GM21619 (cell line): ENCODE data around the gene PCDHGA3.
"Not testable (repeated sequence)": the region's sequence is repeated elsewhere in the genome, so short reads cannot be mapped to it uniquely, and the experiment has no call there.

ENCODE experiments used
- ATAC-seq: cut with Tn5 transposase; IDR thresholded peaks from one replicate; pipeline ENCODE4 v1.9.1; 2021; ENCODE audit not compliant: unreplicated experiment

Gene PCDHGA3

DNA sequence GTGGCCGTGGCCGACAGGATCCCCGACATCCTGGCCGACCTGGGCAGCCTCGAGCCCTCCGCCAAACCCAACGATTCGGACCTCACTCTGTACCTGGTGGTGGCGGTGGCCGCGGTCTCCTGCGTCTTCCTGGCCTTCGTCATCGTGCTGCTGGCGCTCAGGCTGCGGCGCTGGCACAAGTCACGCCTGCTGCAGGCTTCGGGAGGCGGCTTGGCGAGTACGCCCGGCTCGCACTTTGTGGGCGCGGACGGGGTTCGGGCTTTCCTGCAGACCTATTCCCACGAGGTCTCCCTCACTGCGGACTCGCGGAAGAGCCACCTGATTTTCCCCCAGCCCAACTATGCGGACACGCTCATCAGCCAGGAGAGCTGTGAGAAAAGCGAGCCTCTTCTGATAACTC lies 2.4 kb downstream of the PCDHGA3 start:
- not testable (repeated sequence) for ATAC-seq

DNA sequence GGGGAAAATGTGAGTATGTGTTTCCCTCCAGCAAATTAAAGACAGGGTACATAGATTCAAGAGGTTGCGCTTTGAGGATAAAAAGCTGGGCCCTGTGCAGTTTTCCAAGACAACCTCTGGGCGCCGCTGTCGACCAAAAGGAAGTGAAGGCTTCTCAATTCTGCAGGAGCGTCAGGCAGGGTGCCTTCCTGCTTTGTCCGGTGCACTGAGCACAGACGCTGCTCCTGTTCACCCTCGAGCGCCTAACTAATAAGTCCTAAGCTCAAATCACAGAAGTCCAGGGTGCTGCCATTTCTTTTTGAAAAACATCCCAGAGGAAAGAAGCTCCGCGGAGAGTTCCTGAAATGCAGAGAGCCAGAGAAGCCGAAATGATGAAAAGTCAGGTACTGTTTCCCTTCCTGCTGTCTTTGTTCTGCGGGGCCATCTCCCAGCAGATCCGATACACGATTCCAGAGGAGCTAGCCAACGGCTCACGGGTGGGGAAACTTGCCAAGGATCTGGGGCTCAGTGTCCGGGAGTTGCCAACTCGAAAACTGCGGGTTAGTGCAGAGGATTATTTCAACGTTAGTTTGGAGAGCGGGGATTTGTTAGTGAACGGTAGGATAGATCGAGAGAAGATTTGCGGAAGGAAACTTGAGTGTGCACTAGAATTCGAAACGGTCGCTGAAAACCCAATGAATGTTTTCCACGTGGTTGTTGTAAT lies 6.4 kb downstream of the PCDHGA3 start, which contains the start of gene PCDHGB1:
Gene PCDHGB1 (plus strand): TSS at position 183 of the 703 bp plus-strand sequence. CDS start 162 bp downstream, at position 345.
- no peak for ATAC-seq

DNA sequence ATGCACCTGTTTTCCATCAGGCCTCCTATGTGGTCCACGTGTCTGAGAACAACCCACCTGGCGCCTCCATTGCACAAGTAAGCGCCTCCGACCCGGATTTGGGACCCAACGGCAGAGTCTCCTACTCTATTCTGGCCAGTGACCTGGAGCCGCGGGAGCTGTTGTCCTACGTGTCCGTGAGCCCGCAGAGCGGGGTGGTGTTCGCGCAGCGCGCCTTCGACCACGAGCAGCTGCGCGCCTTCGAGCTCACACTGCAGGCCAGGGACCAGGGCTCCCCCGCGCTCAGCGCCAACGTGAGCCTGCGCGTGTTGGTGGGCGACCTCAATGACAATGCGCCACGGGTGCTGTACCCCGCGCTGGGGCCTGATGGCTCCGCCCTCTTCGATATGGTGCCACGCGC lies 8.0 kb downstream of the PCDHGA3 start:
- ATAC-seq: no peak

DNA sequence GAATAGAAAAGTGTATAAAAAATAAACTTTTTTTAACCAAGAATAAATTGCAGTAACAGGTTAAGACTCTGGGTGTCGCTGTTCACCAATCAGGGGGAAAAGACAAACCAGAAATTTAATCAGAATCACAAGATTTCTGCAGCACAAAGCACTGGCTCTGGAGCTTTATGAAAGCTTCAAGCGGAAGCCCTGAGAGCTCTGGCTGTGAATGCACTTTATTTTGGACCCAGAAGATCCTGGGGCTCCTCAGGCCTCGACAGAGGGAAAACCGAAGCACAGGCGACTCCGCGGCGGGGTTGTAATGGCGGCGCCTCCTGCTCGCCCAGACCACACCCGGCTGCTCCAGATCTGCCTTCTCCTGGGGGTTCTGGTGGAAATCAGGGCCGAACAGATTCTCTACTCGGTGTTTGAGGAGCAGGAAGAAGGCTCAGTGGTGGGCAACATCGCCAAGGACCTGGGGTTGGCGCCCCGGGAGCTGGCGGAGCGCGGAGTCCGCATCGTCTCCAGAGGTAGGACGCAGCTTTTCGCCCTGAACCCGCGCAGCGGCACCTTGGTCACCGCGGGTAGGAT lies 11.4 kb downstream of the PCDHGA3 start, which contains the start of gene PCDHGA4:
Gene PCDHGA4 (plus strand): TSS at position 122 of the 570 bp plus-strand sequence. CDS start 87 bp downstream, at position 209.
- ATAC-seq: no peak

DNA sequence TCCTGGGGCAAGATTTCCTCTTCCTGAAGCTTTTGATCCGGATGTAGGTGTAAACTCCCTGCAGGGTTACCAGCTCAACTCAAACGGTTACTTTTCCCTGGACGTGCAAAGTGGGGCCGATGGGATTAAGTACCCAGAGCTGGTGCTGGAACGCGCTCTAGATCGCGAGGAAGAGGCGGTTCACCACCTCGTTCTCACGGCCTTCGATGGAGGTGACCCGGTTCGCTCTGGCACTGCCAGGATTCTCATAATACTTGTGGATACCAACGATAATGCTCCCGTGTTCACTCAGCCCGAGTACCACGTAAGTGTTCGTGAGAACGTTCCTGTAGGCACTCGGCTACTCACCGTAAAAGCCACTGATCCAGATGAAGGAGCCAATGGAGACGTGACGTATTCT lies 12.0 kb downstream of the PCDHGA3 start:
- no peak for ATAC-seq

DNA sequence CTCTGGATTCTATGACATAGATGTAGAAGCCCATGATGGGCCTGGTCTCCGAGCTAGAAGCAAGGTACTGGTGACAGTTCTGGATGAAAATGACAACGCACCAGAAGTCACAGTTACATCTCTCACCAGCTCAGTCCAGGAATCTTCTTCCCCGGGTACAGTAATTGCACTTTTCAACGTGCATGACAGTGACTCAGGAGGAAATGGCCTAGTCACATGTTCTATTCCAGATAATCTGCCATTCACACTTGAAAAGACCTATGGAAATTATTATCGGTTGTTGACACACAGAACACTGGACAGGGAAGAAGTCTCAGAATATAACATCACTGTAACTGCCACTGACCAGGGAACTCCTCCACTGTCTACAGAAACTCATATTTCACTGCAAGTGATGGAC lies 12.5 kb downstream of the PCDHGA3 start:
- ATAC-seq: no peak

DNA sequence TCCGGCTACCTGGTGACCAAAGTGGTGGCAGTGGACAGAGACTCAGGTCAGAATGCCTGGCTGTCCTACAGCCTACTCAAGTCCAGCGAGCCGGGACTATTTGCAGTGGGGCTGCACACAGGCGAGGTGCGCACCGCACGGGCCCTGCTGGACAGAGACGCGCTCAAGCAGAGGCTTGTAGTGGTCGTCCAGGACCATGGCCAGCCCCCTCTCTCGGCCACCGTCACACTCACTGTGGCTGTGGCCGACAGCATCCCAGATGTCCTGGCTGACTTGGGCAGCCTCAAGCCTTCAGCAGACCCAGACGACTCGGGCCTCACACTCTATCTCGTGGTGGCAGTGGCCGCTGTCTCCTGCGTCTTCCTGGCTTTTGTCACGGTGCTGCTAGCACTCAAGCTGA lies 13.3 kb downstream of the PCDHGA3 start:
- no peak for ATAC-seq

DNA sequence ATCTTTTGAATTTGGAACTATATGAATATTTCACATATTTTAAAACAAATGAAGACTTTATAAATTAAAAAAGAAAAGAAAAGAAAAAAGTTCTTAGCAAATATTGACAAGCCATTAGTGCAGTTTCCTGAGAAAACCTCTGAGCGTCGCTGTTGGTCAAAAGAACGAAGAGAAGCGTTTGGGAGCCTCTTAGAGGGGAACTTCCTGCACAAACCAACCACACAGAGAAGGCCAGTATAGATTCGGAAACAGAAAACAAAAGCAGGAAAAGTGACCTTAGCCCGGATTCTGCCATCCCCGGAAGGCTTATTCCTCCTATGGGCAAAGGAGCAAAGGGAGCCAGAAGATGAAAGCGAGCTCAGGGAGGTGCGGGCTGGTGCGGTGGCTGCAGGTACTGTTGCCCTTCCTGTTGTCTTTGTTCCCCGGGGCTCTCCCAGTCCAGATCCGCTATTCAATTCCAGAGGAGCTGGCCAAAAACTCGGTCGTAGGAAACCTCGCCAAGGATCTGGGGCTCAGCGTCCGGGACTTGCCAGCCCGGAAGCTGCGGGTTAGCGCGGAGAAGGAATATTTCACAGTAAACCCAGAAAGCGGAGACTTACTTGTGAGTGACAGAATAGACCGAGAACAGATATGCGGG lies 16.3 kb downstream of the PCDHGA3 start, which contains the start of gene PCDHGB2:
Gene PCDHGB2 (plus strand): TSS at position 205 of the 637 bp plus-strand sequence. CDS start 142 bp downstream, at position 347.
- ATAC-seq: peak; percentile 84

DNA sequence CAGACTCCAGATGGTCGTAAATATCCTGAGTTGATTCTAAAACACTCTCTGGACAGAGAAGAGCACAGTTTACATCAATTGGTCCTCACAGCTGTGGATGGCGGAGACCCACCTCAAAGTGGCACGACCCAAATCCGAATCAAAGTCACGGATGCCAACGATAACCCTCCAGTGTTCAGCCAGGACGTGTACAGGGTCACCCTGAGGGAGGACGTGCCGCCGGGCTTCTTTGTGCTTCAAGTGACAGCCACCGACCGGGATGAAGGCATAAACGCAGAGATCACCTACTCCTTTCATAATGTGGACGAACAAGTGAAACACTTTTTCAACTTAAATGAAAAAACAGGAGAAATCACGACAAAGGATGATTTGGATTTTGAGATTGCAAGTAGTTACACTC lies 17.1 kb downstream of the PCDHGA3 start:
- ATAC-seq: no peak

DNA sequence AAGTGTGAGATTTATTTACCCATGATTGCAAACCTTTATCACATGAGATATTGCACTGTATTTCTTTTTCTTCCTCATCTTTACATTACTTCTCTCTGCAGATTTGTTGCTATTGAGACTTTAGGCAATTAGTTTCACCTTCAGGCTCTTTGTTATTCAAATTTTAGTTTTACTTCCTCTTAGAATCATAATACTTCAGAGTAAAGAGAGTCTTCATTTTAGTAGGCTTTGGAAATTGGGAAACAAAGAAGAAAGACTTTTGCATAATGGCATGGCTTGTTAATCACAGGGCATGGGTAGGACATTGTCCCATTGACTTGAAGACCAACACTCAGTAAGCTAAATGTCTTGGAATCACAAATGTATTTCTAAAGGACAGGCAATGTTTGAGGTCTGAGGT lies 19.1 kb downstream of the PCDHGA3 start:
- no peak for ATAC-seq

DNA sequence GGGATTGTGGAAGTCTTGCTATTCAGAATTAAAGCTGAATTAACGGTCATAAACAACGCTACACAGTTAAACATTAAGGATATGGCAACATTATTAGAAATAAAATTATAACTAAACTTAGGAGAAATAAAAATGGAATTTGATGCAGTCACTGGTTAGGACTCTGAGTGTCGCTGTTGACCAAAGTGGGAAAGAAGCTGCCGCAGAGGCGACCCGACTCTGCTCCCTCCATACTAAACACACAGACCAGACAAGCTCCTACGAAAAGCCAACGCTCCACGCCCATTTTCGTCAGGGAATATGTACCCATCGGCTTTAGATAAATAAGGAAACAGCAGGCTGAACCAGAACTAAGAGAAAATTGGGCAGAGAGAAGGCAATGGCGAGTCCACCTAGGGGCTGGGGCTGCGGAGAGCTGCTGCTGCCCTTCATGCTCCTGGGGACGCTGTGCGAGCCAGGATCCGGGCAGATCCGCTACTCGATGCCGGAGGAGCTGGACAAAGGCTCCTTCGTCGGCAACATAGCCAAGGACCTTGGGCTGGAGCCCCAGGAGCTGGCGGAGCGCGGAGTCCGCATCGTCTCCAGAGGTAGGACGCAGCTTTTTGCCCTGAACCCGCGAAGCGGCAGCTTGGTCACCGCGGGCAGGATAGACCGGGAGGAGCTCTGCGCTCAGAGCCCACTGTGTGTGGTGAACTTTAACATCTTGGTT lies 20.5 kb downstream of the PCDHGA3 start, which contains the start of gene PCDHGA5:
Gene PCDHGA5 (plus strand): TSS at position 211 of the 709 bp plus-strand sequence. CDS start 169 bp downstream, at position 380.
- no peak for ATAC-seq

DNA sequence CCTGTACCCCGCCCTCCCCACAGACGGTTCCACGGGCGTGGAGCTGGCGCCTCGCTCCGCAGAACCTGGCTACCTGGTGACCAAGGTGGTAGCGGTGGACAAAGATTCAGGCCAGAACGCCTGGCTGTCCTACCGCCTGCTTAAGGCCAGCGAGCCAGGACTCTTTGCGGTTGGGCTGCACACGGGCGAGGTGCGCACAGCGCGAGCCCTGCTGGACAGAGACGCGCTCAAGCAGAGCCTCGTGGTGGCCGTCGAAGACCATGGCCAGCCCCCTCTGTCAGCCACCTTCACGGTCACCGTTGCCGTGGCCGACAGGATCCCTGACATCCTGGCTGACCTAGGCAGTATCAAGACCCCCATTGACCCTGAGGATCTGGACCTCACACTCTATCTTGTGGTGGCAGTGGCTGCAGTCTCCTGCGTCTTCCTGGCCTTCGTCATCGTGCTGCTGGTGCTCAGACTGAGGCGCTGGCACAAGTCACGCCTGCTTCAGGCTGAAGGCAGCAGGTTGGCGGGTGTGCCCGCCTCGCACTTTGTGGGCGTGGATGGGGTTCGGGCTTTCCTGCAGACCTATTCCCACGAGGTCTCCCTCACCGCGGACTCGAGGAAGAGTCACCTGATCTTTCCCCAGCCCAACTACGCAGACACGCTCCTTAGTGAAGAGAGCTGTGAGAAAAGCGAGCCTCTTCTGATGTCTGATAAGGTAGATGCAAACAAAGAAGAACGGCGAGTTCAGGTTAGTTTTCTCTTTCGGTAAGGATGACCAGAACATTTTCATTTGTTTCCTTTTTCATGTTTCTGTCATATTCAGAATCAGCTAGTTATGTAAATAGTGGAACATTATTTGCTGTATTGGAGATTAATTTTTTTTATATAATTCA lies 22.6 kb downstream of the PCDHGA3 start:
- ATAC-seq: no peak

DNA sequence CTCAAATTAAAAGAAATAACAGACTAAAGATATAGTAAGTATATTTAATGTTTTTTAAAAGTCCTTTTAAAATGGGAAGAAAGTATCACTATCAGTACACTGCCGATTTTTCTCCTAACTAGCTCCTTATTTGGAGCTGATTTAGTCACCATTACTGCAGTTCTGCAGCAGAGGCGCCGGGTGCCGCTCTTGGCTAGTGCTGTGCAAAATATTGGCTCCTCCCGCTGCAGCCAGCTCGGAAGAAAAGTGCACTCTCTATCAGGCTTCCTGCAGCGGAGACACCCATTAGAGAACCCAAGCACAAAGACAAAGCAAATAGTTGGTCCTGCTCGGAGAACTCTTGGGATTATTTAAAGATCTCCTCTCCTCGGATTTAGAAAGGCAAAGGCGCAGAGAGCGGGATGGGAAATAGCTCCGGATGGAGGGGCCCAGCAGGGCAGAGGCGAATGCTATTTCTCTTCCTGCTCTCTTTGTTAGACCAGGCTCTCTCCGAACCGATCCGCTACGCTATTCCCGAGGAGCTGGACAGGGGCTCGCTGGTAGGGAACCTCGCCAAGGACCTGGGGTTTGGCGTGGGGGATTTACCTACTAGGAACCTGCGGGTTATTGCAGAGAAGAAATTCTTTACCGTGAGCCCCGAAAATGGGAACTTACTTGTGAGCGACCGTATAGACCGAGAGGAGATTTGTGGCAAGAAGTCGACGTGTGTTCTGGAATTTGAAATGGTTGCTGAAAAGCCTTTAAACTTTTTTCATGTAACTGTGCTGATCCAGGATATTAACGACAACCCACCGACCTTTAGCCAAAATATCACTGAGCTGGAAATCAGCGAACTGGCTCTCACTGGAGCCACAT lies 26.6 kb downstream of the PCDHGA3 start, which contains the start of gene PCDHGB3:
Gene PCDHGB3 (plus strand): TSS at position 249 of the 855 bp plus-strand sequence. CDS start 153 bp downstream, at position 402.
- ATAC-seq: peak; percentile 97

DNA sequence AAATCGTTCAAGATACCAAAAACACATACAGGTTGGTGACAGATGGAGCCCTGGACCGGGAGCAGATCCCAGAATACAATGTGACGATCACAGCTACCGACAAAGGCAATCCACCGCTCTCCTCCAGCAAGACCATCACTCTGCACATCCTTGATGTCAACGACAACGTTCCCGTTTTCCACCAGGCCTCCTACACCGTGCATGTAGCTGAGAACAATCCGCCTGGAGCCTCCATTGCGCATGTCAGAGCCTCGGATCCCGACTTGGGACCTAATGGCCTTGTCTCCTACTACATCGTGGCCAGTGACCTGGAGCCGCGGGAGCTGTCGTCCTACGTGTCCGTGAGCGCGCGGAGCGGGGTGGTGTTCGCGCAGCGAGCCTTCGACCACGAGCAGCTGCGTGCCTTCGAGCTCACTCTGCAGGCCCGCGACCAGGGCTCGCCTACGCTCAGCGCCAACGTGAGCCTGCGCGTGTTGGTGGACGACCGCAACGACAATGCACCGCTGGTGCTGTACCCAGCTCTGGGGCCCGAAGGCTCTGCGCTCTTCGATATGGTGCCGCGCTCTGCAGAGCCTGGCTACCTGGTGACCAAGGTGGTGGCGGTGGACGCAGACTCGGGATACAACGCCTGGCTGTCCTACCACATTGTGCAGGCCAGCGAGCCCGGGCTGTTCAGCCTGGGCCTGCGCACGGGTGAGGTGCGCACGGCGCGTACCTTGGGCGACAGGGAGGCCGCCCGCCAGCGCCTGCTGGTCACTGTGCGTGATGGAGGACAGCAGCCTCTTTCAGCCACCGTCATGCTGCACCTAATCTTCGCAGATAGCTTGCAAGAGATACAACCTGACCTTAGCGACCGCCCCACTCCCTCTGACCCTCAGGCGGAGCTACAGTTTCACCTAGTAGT lies 28.2 kb downstream of the PCDHGA3 start:
- no peak for ATAC-seq

DNA sequence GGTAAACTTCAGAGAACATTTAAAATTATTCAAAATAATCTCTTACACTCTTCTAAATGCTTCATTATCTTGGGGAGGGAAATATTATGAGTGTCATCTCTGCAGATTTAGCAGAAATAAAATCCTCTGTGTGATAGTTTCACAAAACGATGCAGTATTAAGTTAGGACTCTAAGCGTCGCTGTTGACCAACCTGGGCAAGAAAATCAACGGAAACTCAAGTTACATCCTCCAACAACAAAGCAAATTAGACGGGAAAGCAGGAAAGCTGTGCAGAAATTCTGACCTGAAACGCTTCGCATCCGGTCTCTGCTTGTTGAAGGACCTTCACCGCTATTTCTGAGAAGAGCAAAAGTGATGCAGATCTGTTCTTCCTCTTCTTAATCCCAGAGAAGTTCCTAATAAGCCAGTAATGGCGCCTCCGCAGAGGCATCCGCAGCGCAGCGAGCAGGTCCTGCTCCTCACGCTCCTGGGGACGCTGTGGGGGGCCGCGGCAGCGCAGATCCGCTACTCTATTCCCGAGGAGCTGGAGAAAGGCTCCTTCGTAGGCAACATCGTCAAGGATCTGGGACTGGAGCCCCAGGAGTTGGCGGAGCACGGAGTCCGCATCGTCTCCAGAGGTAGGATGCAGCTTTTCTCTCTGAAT lies 30.2 kb downstream of the PCDHGA3 start, which contains the start of gene PCDHGA6:
Gene PCDHGA6 (plus strand): TSS at position 219 of the 645 bp plus-strand sequence. CDS start 193 bp downstream, at position 412.
- ATAC-seq: no peak

DNA sequence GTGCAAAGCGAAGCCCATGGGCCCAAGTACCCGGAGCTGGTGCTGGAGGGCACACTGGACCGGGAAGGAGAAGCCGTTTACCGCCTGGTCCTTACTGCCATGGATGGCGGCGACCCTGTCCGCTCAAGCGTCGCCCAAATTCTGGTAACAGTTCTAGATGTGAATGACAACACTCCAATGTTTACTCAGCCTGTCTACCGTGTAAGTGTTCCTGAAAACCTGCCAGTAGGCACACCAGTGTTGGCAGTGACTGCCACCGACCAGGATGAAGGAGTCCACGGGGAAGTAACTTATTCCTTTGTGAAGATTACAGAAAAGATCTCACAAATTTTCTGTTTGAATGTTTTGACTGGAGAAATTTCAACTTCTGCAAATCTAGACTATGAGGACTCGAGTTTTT lies 31.0 kb downstream of the PCDHGA3 start:
- no peak for ATAC-seq

DNA sequence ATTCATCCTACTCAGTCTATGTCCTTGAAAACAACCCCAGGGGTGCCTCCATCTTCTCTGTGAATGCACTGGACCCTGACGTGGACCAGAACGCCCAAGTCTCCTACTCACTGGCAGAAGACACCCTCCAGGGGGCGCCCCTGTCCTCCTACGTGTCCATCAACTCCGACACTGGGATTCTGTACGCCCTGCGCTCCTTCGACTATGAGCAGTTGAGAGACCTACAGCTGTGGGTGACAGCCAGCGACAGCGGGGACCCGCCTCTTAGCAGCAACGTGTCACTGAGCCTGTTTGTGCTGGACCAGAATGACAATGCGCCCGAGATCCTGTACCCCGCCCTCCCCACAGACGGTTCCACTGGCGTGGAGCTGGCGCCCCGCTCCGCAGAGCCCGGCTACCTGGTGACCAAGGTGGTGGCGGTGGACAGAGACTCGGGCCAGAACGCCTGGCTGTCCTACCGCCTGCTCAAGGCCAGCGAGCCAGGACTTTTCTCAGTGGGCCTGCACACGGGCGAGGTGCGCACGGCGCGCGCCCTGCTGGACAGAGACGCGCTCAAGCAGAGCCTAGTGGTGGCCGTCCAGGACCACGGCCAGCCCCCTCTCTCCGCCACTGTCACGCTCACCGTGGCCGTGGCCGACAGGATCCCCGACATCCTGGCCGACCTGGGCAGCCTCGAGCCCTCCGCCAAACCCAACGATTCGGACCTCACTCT lies 32.0 kb downstream of the PCDHGA3 start:
- ATAC-seq: not testable (repeated sequence)
